ENCODE data around the gene SPANXN4.

Gene SPANXN4

GRCh38 chrX:142998447-142999198 is 27.1 kb upstream of the SPANXN4 start:
- DNase-seq = no peak
- no peaks in the 10 kb centered on the region for H3K4me1 ChIP-seq
- no peaks in the 10 kb centered on the region for H3K27me3 ChIP-seq
- no peak for TF ChIP-seq CTCF (IDR thresholded peaks at IDR 0.05)
- H3K27ac ChIP-seq = no peak overlapping the region
- intact Hi-C loops (cut with DNase I; ENCODE audit: low total_unique reads) = no loop called here
- H3K9me3 ChIP-seq = no peaks in the 10 kb centered on the region
- no peaks in the 10 kb centered on the region for H3K36me3 ChIP-seq
- H3K4me3 ChIP-seq = no peak overlapping the region

GRCh38 chrX:142999199-142999701 is 26.5 kb upstream of the SPANXN4 start:
- Histone ChIP-seq H3K27me3 (no peaks in the 10 kb centered on the region), H3K9me3 (no peaks in the 10 kb centered on the region), H3K4me1 (no peaks in the 10 kb centered on the region), H3K36me3 (no peaks in the 10 kb centered on the region), H3K4me3 (no peak overlapping the region), H3K27ac (no peak overlapping the region)
- DNase-seq = no peak
- TF ChIP-seq CTCF (IDR thresholded peaks at IDR 0.05) = no peak
- intact Hi-C loops (cut with DNase I; ENCODE audit: low total_unique reads) = no loop called here

GRCh38 chrX:143002206-143002605 is 23.5 kb upstream of the SPANXN4 start:
- H3K4me1 ChIP-seq = no peaks in the 10 kb centered on the region
- intact Hi-C loops (cut with DNase I; ENCODE audit: low total_unique reads) = no loop called here
- TF ChIP-seq CTCF (IDR thresholded peaks at IDR 0.05) = no peak
- no peaks in the 10 kb centered on the region for H3K36me3 ChIP-seq
- H3K27ac ChIP-seq = no peak overlapping the region
- H3K4me3 ChIP-seq = no peak overlapping the region
- no peak for DNase-seq
- no peaks in the 10 kb centered on the region for H3K27me3 ChIP-seq
- no peaks in the 10 kb centered on the region for H3K9me3 ChIP-seq

- no peak for DNase-seq
- Histone ChIP-seq H3K27ac (no peak overlapping the region), H3K27me3 (no peaks in the 10 kb centered on the region), H3K9me3 (no peaks in the 10 kb centered on the region), H3K4me3 (no peak overlapping the region), H3K4me1 (no peaks in the 10 kb centered on the region), H3K36me3 (no peaks in the 10 kb centered on the region)
- TF ChIP-seq CTCF (IDR thresholded peaks at IDR 0.05) = no peak
- intact Hi-C loops (cut with DNase I; ENCODE audit: low total_unique reads) = no loop called here
These were observed 8.5 kb upstream of the SPANXN4 start for GRCh38 chrX:143017272-143017671.

GRCh38 chrX:143027275-143027674 is 1.5 kb downstream of the SPANXN4 start:
- TF ChIP-seq CTCF (IDR thresholded peaks at IDR 0.05) = no peak
- Histone ChIP-seq H3K27ac (no peak overlapping the region), H3K36me3 (no peaks in the 10 kb centered on the region), H3K4me3 (no peak overlapping the region), H3K4me1 (no peaks in the 10 kb centered on the region), H3K9me3 (no peaks in the 10 kb centered on the region), H3K27me3 (no peaks in the 10 kb centered on the region)
- no peak for DNase-seq
- intact Hi-C loops (cut with DNase I; ENCODE audit: low total_unique reads) = no loop called here

Measured in tibial artery (tissue), 4 donors.